ENCODE measurements around the gene KNCN. TPM values are rescaled to one million over a fixed set of nuclear protein-coding genes. Genes with fewer than 3 reads are reported as not detected.

Gene KNCN
- total and polyA plus RNA-seq, 8 donors, result not detected

- H3K4me3 ChIP-seq, result no peak overlapping the region
- intact Hi-C loops (cut with DNase I; ENCODE audit: low total_unique reads), result no loop called here
- H3K36me3 ChIP-seq, result no peaks in the 10 kb centered on the region
- WGBS, 5 donors, result 86 to 95% (median 89%) methylated on average over 2 of the region's 2 CpGs
- H3K4me1 ChIP-seq, result peaks cover under 1 to 8% (median 6%) of the 10 kb centered on the region in 4 donors
- H3K9me3 ChIP-seq, result no peaks in the 10 kb centered on the region
- DNase-seq, result no peak
- TF ChIP-seq POLR2AphosphoS5 (IDR thresholded peaks at IDR 0.05) (no peak), CTCF (IDR thresholded peaks at IDR 0.05) (no peak), POLR2A (IDR thresholded peaks at IDR 0.05) (no peak), EP300 (IDR thresholded peaks at IDR 0.05) (no peak)
- H3K27me3 ChIP-seq, result peaks cover 18 to 63% (median 45%) of the 10 kb centered on the region in 3 donors
- no peak overlapping the region for H3K27ac ChIP-seq
Observed at GRCh38 chr1:46495778-46496177, 55.7 kb downstream of the KNCN start.

Other genes with a start within 250 kb of the KNCN start
- gene LRRC41, start 248.0 kb downstream of the KNCN start, total RNA-seq, result 100 to 1,000 TPM in 1 of 5 donors, 10 to 100 TPM in 4; 21.6 to 110 (median 61.9) TPM
- 10 to 100 TPM; 22.3 to 28.7 (median 22.7) TPM for gene LRRC41, start 248.0 kb downstream of the KNCN start, polyA plus RNA-seq
- 100 to 1,000 TPM; 200 to 379 (median 296) TPM for gene UQCRH, start 247.9 kb downstream of the KNCN start, total RNA-seq
- 100 to 1,000 TPM; 632 to 710 (median 677) TPM for gene UQCRH, start 247.9 kb downstream of the KNCN start, polyA plus RNA-seq
- 10 to 100 TPM in 3 of 5 donors, 1 to 10 TPM in 2; 1.2 to 56.7 (median 15.4) TPM for gene NSUN4, start 210.8 kb downstream of the KNCN start, total RNA-seq
- gene NSUN4, start 210.8 kb downstream of the KNCN start, polyA plus RNA-seq, result 10 to 100 TPM in 1 of 3 donors, 1 to 10 TPM in 2; 6.6 to 15.4 (median 7.4) TPM
- 100 to 1,000 TPM in 2 of 5 donors, 10 to 100 TPM in 3; 25.3 to 419 (median 52.9) TPM for gene FAAH, start 157.3 kb downstream of the KNCN start, total RNA-seq
- 10 to 100 TPM; 42.8 to 45.3 (median 45.0) TPM for gene FAAH, start 157.3 kb downstream of the KNCN start, polyA plus RNA-seq
- not detected for gene DMBX1, start 61.8 kb downstream of the KNCN start, total RNA-seq
- not detected for gene DMBX1, start 61.8 kb downstream of the KNCN start, polyA plus RNA-seq
- gene MKNK1, start 52.6 kb upstream of the KNCN start, total RNA-seq, result 100 to 1,000 TPM in 1 of 5 donors, 10 to 100 TPM in 4; 35.0 to 182 (median 43.7) TPM
- 10 to 100 TPM; 21.2 to 32.4 (median 29.1) TPM for gene MKNK1, start 52.6 kb upstream of the KNCN start, polyA plus RNA-seq
- 10 to 100 TPM in 4 of 5 donors, 1 to 10 TPM in 1; 8.4 to 27.2 (median 15.2) TPM for gene MOB3C, start 65.2 kb upstream of the KNCN start, total RNA-seq
- gene MOB3C, start 65.2 kb upstream of the KNCN start, polyA plus RNA-seq, result 10 to 100 TPM; 10.2 to 12.0 (median 10.4) TPM
- gene ATPAF1, start 116.7 kb upstream of the KNCN start, total RNA-seq, result 10 to 100 TPM; 32.6 to 88.8 (median 49.0) TPM
- gene ATPAF1, start 116.7 kb upstream of the KNCN start, polyA plus RNA-seq, result 10 to 100 TPM; 36.5 to 39.6 (median 39.0) TPM
- gene TEX38, start 120.2 kb upstream of the KNCN start, total RNA-seq, result not detected
- not detected for gene TEX38, start 120.2 kb upstream of the KNCN start, polyA plus RNA-seq
- 100 to 1,000 TPM in 3 of 5 donors, 10 to 100 TPM in 2; 45.5 to 164 (median 138) TPM for gene EFCAB14, start 167.5 kb upstream of the KNCN start, total RNA-seq
- 10 to 100 TPM; 19.6 to 59.6 (median 37.2) TPM for gene EFCAB14, start 167.5 kb upstream of the KNCN start, polyA plus RNA-seq
- 100 to 1,000 TPM in 1 of 5 donors, 10 to 100 TPM in 1, 1 to 10 TPM in 3; 5.1 to 110 (median 7.5) TPM for gene CYP4B1, start 247.4 kb upstream of the KNCN start, total RNA-seq
- gene CYP4B1, start 247.4 kb upstream of the KNCN start, polyA plus RNA-seq, result 10 to 100 TPM in 1 of 3 donors, 1 to 10 TPM in 1, under 1 TPM in 1; 0.75 to 26.6 (median 1.5) TPM